Transverse colon (tissue), 4 donors: ENCODE measurements around the gene ZNF691. TPM values are rescaled to one million over a fixed set of nuclear protein-coding genes. Genes with fewer than 3 reads are reported as not detected.

Experiments used
- DNase-seq: peaks from one replicate; pipeline ENCODE4 v3.0.0-alpha.2; 2019
- H3K27ac ChIP-seq, 4 donors: fragments of 200-600 bp; sonication (generic); 2 replicates each; pipeline ENCODE4 v1.5.1; 2016 to 2018; ENCODE audit warnings: inconsistent platforms in 4 of 4
- H3K27me3 ChIP-seq: fragments of 200-600 bp; sonication (generic); 2 replicates; pipeline ENCODE4 v1.5.1; 2017; ENCODE audit warnings: inconsistent platforms
- H3K36me3 ChIP-seq, 4 donors: fragments of 200-600 bp; sonication (generic); 2 replicates each; pipeline ENCODE4 v1.5.1; 2017 to 2019; ENCODE audit warnings: inconsistent platforms in 4 of 4
- H3K4me1 ChIP-seq, 4 donors: fragments of 200-600 bp; sonication (generic); 2 replicates each; pipeline ENCODE4 v1.5.1; 2017 to 2020; ENCODE audit warnings: inconsistent platforms in 4 of 4
- H3K4me3 ChIP-seq, 4 donors: fragments of 200-600 bp; sonication (generic); 1 replicate in 1 of 4; 2 replicates in 3 of 4; pipeline versions ENCODE4 v1.5.1 to v1.6.1; 2017 to 2019; ENCODE audit warnings: inconsistent platforms in 4 of 4
- H3K9me3 ChIP-seq, 2 donors: fragments of 200-600 bp; sonication (generic); 2 replicates each; pipeline ENCODE4 v1.5.1; 2017 to 2019; ENCODE audit warnings: inconsistent platforms in 2 of 2
- CTCF ChIP-seq, 5 experiments: fragments of 200-600 bp in 3 of 5; fragments of 450-650 bp in 2 of 5; sonication (generic) in 3 of 5; IDR thresholded peaks; 1 replicate in 2 of 5; 2 replicates in 3 of 5; pipeline ENCODE4 v1.5.1; 2016 to 2017; ENCODE audit warnings: antibody characterized with exemption in 5 of 5, inconsistent platforms in 3 of 5, mild to moderate bottlenecking in 2 of 5, moderate library complexity in 1 of 5
- EP300 ChIP-seq: sonication (generic); formaldehyde crosslinking; IDR thresholded peaks from one replicate; pipeline ENCODE4 v1.6.1; 2017; ENCODE audit warnings: antibody characterized with exemption, low read depth
- POLR2A ChIP-seq: fragments of 450-650 bp; IDR thresholded peaks from one replicate; pipeline ENCODE4 v1.6.1; 2016; ENCODE audit warnings: antibody characterized with exemption, mild to moderate bottlenecking, moderate library complexity
- POLR2AphosphoS5 ChIP-seq, 3 donors: sonication (generic); formaldehyde crosslinking; IDR thresholded peaks; one replicate each; pipeline ENCODE4 v1.6.1; 2016; ENCODE audit warnings: antibody characterized with exemption in 3 of 3
- WGBS, 2 donors: methylation state at CpG; one replicate each; pipeline ENCODE4 v1.1.5; 2018; ENCODE audit warnings: low coverage in 1 of 2; 5-methylcytosine and 5-hydroxymethylcytosine counted together
- in situ Hi-C, 4 donors: fragments of 200-750 bp; cut with MboI; loops; one replicate each; pipeline versions ENCODE4 v1.15.0 to v1.15.1; 2017; ENCODE audit warnings: low sequenced_read_pairs in 3 of 4, low pct_ligation_motif_present in 1 of 4, low pct_unique_long_range_greater_than_20kb in 1 of 4
- intact Hi-C: fragments of 100-400 bp; cut with DNase I; formaldehyde crosslinking; loops from one replicate; pipeline ENCODE4 v1.15.1; 2023; ENCODE audit warnings: low total_unique reads
- total RNA-seq, 4 donors: library from RNA; depleted of rRNA; stranded (reverse); fragments of >200 nt; gene quantifications; one replicate each; pipeline ENCODE4 v1.1.0, GENCODE V29; 2016

Gene ZNF691
- total RNA-seq, 4 donors from 2014 or later: 1.00 to 11.3 (median 6.0) TPM

- Histone ChIP-seq H3K4me3 (no peak overlapping the region), H3K27ac (no peak overlapping the region), H3K36me3 (no peaks in the 10 kb centered on the region), H3K4me1 (peaks cover 2 to 29% (median 13%) of the 10 kb centered on the region in 4 donors), H3K9me3 (no peaks in the 10 kb centered on the region), H3K27me3 (no peaks in the 10 kb centered on the region)
- DNase-seq: no peak
- intact Hi-C loops: no loop called here
- TF ChIP-seq CTCF (IDR thresholded peaks at IDR 0.05) (no peak), POLR2A (no peak), POLR2AphosphoS5 (IDR thresholded peaks at IDR 0.05) (no peak), EP300 (no peak)
- in situ Hi-C loops: no loop called here
- 50 to 71% methylated on average over 1 of the region's 1 CpG for WGBS, 2 donors
Observed at GRCh38 chr1:42820813-42821212, 25.6 kb upstream of the ZNF691 start.

- no peak for DNase-seq
- in situ Hi-C loops: no loop called here
- no peaks in the 10 kb centered on the region for H3K27me3 ChIP-seq
- WGBS, 2 donors: 94 to 100% methylated on average over 2 of the region's 2 CpGs
- H3K4me3 ChIP-seq: no peak overlapping the region
- H3K9me3 ChIP-seq: no peaks in the 10 kb centered on the region
- no peak overlapping the region for H3K27ac ChIP-seq
- TF ChIP-seq POLR2AphosphoS5 (IDR thresholded peaks at IDR 0.05): no peak
- TF ChIP-seq POLR2A: no peak
- TF ChIP-seq CTCF (IDR thresholded peaks at IDR 0.05): no peak
- TF ChIP-seq EP300: no peak
- no peaks in the 10 kb centered on the region for H3K36me3 ChIP-seq
- peaks cover 0 to 20% (median 5%) of the 10 kb centered on the region in 4 donors for H3K4me1 ChIP-seq
- intact Hi-C loops: no loop called here
Observed at GRCh38 chr1:42821690-42822089, 24.7 kb upstream of the ZNF691 start.

- in situ Hi-C loops: no loop called here
- 64 to 77% methylated on average over 2 of the region's 2 CpGs for WGBS, 2 donors
Observed at GRCh38 chr1:42822800-42823392, 23.5 kb upstream of the ZNF691 start.

GRCh38 chr1:42824481-42825035, 21.9 kb upstream of the ZNF691 start:
- no peak overlapping the region for H3K4me3 ChIP-seq
- intact Hi-C loops: no loop called here
- H3K27ac ChIP-seq: no peak overlapping the region
- no peak for DNase-seq
- TF ChIP-seq POLR2AphosphoS5 (IDR thresholded peaks at IDR 0.05): no peak
- no peaks in the 10 kb centered on the region for H3K27me3 ChIP-seq
- peaks cover 0 to 8% (median 0%) of the 10 kb centered on the region in 4 donors for H3K4me1 ChIP-seq
- 92 to 93% methylated on average over 3 to 4 of the region's 4 CpGs for WGBS, 2 donors
- no peaks in the 10 kb centered on the region for H3K36me3 ChIP-seq
- in situ Hi-C loops: no loop called here
- H3K9me3 ChIP-seq: no peaks in the 10 kb centered on the region

More at GRCh38 chr1:42822800-42823392, 23.5 kb upstream of the ZNF691 start:
- Histone ChIP-seq H3K36me3 (no peaks in the 10 kb centered on the region), H3K27ac (no peak overlapping the region), H3K27me3 (no peaks in the 10 kb centered on the region), H3K4me3 (no peak overlapping the region), H3K4me1 (peaks cover 0 to 15% (median under 1%) of the 10 kb centered on the region in 4 donors), H3K9me3 (no peaks in the 10 kb centered on the region)
- intact Hi-C loops: no loop called here
- no peak for TF ChIP-seq CTCF (IDR thresholded peaks at IDR 0.05)
- no peak for DNase-seq
